Measurements from ENCODE around the gene CACNA1C.
"Not testable (repeated sequence)": the region's sequence is repeated elsewhere in the genome, so short reads cannot be mapped to it uniquely, and the experiment has no call there.

The CACNA1C gene

GRCh38 chr12:2126676-2127406 lies 74.1 kb downstream of the CACNA1C start:
- no peak overlapping the region for H3K4me3 Mint-ChIP-seq
- no peak overlapping the region for H3K27ac Mint-ChIP-seq
- no peaks in the 10 kb centered on the region for H3K27me3 Mint-ChIP-seq
- DNase-seq (no peak), ATAC-seq (no peak)
- H3K4me1 Mint-ChIP-seq = no peaks in the 10 kb centered on the region
- no peaks in the 10 kb centered on the region for H3K9me3 Mint-ChIP-seq

GRCh38 chr12:2129076-2129475 lies 76.3 kb downstream of the CACNA1C start:
- H3K27me3 Mint-ChIP-seq = no peaks in the 10 kb centered on the region
- DNase-seq (no peak), ATAC-seq (no peak)
- H3K27ac Mint-ChIP-seq = no peak overlapping the region
- H3K4me1 Mint-ChIP-seq = no peaks in the 10 kb centered on the region
- H3K4me3 Mint-ChIP-seq = no peak overlapping the region
- H3K9me3 Mint-ChIP-seq = no peaks in the 10 kb centered on the region

- H3K27ac Mint-ChIP-seq, DNase-seq, H3K9me3 Mint-ChIP-seq, H3K27me3 Mint-ChIP-seq, H3K4me1 Mint-ChIP-seq, H3K4me3 Mint-ChIP-seq, ATAC-seq: not testable (repeated sequence)
Measured at GRCh38 chr12:2135661-2136418, 83.1 kb downstream of the CACNA1C start.

DNA sequence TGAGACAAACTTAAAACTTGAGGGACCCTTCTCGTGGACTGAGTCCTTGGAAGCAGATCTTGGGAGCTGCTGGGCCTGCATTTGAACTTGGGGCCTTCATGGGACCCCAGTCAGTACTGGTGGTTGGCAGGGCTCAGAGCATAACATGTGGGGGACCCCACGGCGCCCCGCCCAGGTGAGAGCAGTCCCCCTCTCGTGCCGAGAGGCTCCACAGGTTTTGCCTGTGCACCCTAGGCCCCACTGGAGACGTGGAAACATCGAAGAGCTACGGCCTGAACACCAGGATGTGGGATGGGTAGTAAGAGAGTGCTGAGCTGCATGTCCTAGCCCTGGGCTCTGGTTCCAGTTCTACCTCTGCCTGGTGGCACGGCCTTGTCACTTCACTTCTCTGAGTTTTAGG lies 84.1 kb downstream of the CACNA1C start:
- H3K4me1 Mint-ChIP-seq = no peaks in the 10 kb centered on the region
- no peak overlapping the region for H3K4me3 Mint-ChIP-seq
- no peaks in the 10 kb centered on the region for H3K27me3 Mint-ChIP-seq
- H3K27ac Mint-ChIP-seq = no peak overlapping the region
- H3K9me3 Mint-ChIP-seq = no peaks in the 10 kb centered on the region
- DNase-seq (no peak), ATAC-seq (no peak)

DNA sequence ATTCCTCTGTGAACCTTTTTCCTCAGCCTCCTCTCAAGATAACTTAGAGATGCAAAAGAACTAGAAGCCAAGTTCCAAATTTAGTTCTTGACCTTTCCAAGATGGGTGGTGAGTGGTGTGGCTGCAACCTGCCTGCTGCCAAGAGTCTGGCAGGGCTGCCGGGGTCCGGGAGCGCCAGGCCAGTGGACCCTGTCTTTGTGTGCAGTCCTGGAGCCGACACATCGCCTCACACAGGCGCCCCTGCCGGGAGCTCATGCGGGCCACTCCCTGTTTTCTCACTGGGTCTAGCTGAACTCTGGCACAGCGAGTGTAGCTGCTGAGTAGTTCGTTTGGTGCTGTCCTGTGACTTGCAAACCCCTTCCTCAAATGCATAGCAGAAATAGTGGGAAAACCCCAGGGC lies 84.9 kb downstream of the CACNA1C start:
- H3K9me3 Mint-ChIP-seq = no peaks in the 10 kb centered on the region
- ATAC-seq (no peak), DNase-seq (no peak)
- no peak overlapping the region for H3K4me3 Mint-ChIP-seq
- H3K27ac Mint-ChIP-seq = peak overlapping the region in 1 of 2 donors; percentile 40
- H3K27me3 Mint-ChIP-seq = no peaks in the 10 kb centered on the region
- no peaks in the 10 kb centered on the region for H3K4me1 Mint-ChIP-seq

DNA sequence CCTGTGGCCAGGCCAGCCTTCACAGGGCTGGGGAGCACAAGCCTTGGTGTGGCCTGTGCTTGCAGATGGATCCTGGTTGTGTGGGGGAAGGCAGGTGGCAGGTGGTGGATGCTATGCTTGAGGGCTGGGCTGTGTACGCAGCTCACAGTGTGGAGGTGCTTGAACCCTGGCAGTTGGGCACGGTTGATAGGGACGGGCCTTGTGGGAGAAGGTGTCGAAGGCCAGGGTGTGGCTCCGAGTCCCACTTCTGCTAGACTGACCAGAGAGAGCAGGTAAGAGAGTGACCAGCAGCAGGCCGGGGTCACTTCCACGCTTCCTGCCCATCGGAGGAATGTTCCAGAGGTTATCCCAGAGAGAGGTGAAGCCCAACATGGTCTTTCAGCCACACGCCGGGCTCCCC lies 85.5 kb downstream of the CACNA1C start:
- Mint-ChIP-seq H3K27me3 (no peaks in the 10 kb centered on the region), H3K4me3 (no peak overlapping the region), H3K9me3 (no peaks in the 10 kb centered on the region), H3K4me1 (no peaks in the 10 kb centered on the region), H3K27ac (peak overlapping the region in 1 of 2 donors; percentile 42)
- ATAC-seq = no peak
- DNase-seq = no peak

GRCh38 chr12:2138871-2139308 lies 86.1 kb downstream of the CACNA1C start:
- Mint-ChIP-seq H3K9me3 (no peaks in the 10 kb centered on the region), H3K4me1 (no peaks in the 10 kb centered on the region), H3K4me3 (no peak overlapping the region), H3K27me3 (no peaks in the 10 kb centered on the region), H3K27ac (peak overlapping the region in 1 of 2 donors; percentile 12)
- DNase-seq (no peak), ATAC-seq (no peak)

GRCh38 chr12:2139651-2140050 lies 86.9 kb downstream of the CACNA1C start:
- DNase-seq (no peak), ATAC-seq (no peak)
- H3K9me3 Mint-ChIP-seq = no peaks in the 10 kb centered on the region
- H3K4me1 Mint-ChIP-seq = no peaks in the 10 kb centered on the region
- H3K4me3 Mint-ChIP-seq = no peak overlapping the region
- no peak overlapping the region for H3K27ac Mint-ChIP-seq
- H3K27me3 Mint-ChIP-seq = no peaks in the 10 kb centered on the region

DNA sequence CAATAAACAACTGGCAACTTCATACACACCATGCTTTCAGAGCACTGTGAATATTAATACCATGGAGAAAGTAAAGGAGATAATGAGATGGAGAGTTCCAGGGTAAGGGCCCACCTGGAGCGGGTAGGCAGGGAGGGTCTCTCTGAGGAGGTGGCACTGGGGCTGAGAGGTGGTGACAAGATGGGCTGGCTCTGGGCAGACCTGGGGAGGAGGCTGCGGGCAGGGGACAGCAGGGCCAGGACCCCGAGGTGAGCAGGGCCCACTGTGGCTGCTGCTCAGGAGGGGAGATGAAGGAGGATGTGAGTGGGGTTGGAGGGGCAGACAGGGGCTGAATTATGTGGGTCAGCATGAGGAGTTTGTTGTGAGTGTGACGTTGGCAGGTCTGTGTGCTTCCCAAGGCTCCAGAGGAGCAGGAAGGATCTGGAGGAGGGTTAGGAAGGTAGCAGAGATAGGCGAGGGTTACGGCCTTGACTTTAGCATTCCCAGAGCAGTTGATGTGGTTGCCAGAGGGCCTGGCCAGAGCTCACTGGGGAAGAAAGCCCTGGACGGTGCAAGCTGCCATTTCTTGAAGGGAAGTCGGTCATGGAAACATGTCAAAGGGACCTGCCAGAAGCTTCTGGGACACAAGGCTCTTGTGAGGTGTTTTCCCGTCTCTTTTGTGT lies 88.2 kb downstream of the CACNA1C start:
- H3K4me1 Mint-ChIP-seq = no peaks in the 10 kb centered on the region
- peak overlapping the region in 1 of 2 donors; percentile 56 for H3K27ac Mint-ChIP-seq
- ATAC-seq (no peak), DNase-seq (no peak)
- no peaks in the 10 kb centered on the region for H3K27me3 Mint-ChIP-seq
- H3K4me3 Mint-ChIP-seq = no peak overlapping the region
- H3K9me3 Mint-ChIP-seq = no peaks in the 10 kb centered on the region

- Mint-ChIP-seq H3K4me1 (no peaks in the 10 kb centered on the region), H3K27me3 (no peaks in the 10 kb centered on the region), H3K27ac (no peak overlapping the region), H3K4me3 (no peak overlapping the region), H3K9me3 (no peaks in the 10 kb centered on the region)
- ATAC-seq (no peak), DNase-seq (no peak)
Measured at GRCh38 chr12:2142068-2142467, 89.3 kb downstream of the CACNA1C start.

GRCh38 chr12:2144951-2145350 lies 92.2 kb downstream of the CACNA1C start:
- H3K4me1 Mint-ChIP-seq = no peaks in the 10 kb centered on the region
- no peaks in the 10 kb centered on the region for H3K9me3 Mint-ChIP-seq
- ATAC-seq (no peak), DNase-seq (no peak)
- no peak overlapping the region for H3K4me3 Mint-ChIP-seq
- H3K27ac Mint-ChIP-seq = no peak overlapping the region
- peaks cover 14% of the 10 kb centered on the region for H3K27me3 Mint-ChIP-seq

GRCh38 chr12:2145433-2145998 lies 92.7 kb downstream of the CACNA1C start:
- ATAC-seq (no peak), DNase-seq (no peak)
- Mint-ChIP-seq H3K4me1 (no peaks in the 10 kb centered on the region), H3K4me3 (no peak overlapping the region), H3K27ac (no peak overlapping the region), H3K27me3 (peaks cover 14% of the 10 kb centered on the region), H3K9me3 (no peaks in the 10 kb centered on the region)

DNA sequence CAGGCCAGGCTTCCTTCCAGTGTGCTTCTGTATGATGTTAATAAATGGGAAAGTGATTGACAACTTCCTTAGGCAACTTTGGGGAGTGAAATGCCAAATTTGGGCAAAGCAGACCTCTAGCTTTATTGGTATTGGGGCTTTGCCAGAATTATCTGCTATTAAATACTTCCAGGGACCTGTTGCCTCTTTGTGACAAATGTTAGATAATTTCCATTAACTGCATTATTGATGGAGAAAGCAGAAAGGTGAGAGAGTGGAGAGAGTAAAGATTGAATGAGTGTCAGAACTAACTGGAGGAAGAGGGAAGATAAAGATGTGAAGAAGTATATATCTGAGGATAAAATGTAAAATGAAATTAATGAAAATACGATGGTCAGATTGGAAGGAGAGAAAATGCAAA lies 94.5 kb downstream of the CACNA1C start:
- ATAC-seq = no peak
- Mint-ChIP-seq H3K27ac (no peak overlapping the region), H3K27me3 (peaks cover 14% of the 10 kb centered on the region), H3K4me1 (no peaks in the 10 kb centered on the region), H3K9me3 (no peaks in the 10 kb centered on the region), H3K4me3 (no peak overlapping the region)
- no peak for DNase-seq

- DNase-seq (no peak), ATAC-seq (no peak)
Measured at GRCh38 chr12:2149091-2149490, 96.3 kb downstream of the CACNA1C start.

DNA sequence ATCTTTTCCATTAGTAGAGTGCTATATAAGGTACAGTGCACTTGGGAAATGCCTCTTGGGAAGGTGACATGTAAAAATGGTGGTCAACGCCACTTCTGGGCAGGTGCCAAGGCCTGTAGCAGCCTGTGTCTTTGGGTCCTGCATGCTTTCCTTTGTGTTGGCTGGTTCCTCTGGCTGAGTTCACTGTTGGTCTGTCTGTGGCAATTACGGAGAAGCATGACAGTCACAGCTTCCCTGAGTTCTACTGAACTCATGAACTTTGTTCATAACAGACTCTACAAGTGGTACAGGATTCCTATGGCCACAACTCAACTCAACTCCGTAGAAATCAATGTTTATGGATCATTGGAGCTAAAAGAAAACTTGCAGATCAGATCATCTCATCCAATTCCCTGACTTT lies 98.0 kb downstream of the CACNA1C start:
- ATAC-seq (no peak), DNase-seq (no peak)
- Mint-ChIP-seq H3K27ac (no peak overlapping the region), H3K4me3 (no peak overlapping the region), H3K9me3 (no peaks in the 10 kb centered on the region), H3K27me3 (peaks cover 14% of the 10 kb centered on the region), H3K4me1 (no peaks in the 10 kb centered on the region)

More at GRCh38 chr12:2149091-2149490, 96.3 kb downstream of the CACNA1C start:
- Mint-ChIP-seq H3K27ac (no peak overlapping the region), H3K27me3 (peaks cover 14% of the 10 kb centered on the region), H3K4me3 (no peak overlapping the region), H3K4me1 (no peaks in the 10 kb centered on the region), H3K9me3 (no peaks in the 10 kb centered on the region)

- no peaks in the 10 kb centered on the region for H3K9me3 Mint-ChIP-seq
- DNase-seq (no peak), ATAC-seq (no peak)
- H3K4me3 Mint-ChIP-seq = no peak overlapping the region
- H3K27ac Mint-ChIP-seq = no peak overlapping the region
- no peaks in the 10 kb centered on the region for H3K4me1 Mint-ChIP-seq
- peaks cover 14% of the 10 kb centered on the region for H3K27me3 Mint-ChIP-seq
Measured at GRCh38 chr12:2151391-2151790, 98.6 kb downstream of the CACNA1C start.
